SU-DHL-6 (cell line): ENCODE data around the gene IFIT1.

Source experiments
- CTCF ChIP-seq: fragments of 200-600 bp; sonication (generic); IDR thresholded peaks from one replicate; pipeline ENCODE4 v1.5.1; 2017; ENCODE audit warnings: antibody characterized with exemption, mild to moderate bottlenecking, low read length, moderate library complexity; ENCODE audit not compliant: insufficient read depth, poor library complexity, severe bottlenecking
- EZH2phosphoT487 ChIP-seq: fragments of 200-600 bp; sonication (generic), shearing (Covaris generic); conservative IDR thresholded peaks from 2 replicates; pipeline ENCODE4 v1.6.1; 2018; ENCODE audit warnings: mild to moderate bottlenecking, antibody characterized with exemption, low read length, moderate library complexity, mixed read lengths

DNA sequence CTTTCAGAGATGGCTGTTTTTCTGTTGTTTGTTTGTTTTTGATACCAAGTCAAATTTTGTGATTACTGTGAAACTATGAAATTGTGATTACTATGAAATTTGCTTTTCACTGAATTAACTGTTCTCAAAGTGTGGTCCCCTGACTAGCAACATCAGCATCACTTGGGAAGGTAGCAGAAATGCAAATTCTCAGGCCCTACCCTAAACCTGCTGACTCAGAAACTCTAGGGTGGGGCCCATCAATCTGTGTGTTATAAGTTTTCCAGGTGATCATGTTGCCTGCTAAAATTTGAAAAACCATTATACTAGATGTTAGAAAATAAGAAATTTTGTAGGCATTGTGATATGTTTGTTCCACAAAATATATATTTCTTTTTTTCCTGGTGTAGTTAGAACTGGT lies 13.3 kb upstream of the IFIT1 start:
- TF ChIP-seq EZH2phosphoT487, result no peak
- no peak for TF ChIP-seq CTCF
